ENCODE measurements around the gene GCSAML.
"Not testable (repeated sequence)": the region's sequence is repeated elsewhere in the genome, so short reads cannot be mapped to it uniquely, and the experiment has no call there.

DNA sequence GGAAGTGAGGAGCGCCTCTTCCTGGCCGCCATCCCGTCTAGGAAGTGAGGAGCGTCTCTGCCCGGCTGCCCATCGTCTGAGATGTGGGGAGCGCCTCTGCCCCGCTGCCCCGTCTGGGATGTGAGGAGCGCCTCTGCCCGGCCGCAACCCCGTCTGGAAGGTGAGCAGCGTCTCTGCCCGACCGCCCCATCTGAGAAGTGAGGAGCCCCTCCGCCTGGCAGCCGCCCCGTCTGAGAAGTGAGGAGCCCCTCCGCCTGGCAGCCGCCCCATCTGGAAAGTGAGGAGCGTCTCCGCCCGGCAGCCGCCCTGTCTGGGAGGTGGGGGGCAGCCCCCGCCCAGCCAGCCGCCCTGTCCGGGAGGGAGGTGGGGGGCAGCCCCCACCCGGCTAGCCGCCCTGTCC lies 27.0 kb upstream of the GCSAML start:
- TF ChIP-seq, protein P1, sequence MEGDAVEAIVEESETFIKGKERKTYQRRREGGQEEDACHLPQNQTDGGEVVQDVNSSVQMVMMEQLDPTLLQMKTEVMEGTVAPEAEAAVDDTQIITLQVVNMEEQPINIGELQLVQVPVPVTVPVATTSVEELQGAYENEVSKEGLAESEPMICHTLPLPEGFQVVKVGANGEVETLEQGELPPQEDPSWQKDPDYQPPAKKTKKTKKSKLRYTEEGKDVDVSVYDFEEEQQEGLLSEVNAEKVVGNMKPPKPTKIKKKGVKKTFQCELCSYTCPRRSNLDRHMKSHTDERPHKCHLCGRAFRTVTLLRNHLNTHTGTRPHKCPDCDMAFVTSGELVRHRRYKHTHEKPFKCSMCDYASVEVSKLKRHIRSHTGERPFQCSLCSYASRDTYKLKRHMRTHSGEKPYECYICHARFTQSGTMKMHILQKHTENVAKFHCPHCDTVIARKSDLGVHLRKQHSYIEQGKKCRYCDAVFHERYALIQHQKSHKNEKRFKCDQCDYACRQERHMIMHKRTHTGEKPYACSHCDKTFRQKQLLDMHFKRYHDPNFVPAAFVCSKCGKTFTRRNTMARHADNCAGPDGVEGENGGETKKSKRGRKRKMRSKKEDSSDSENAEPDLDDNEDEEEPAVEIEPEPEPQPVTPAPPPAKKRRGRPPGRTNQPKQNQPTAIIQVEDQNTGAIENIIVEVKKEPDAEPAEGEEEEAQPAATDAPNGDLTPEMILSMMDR (IDR thresholded peaks at IDR 0.05): not testable (repeated sequence)
- TF ChIP-seq POLR2AphosphoS5, POLR2A (IDR thresholded peaks at IDR 0.05): not testable (repeated sequence)
